Neutrophil (primary cell): ENCODE measurements around the gene MROH7.

Experiments
- H3K27ac ChIP-seq: fragments of 200-600 bp; sonication (generic); 2 replicates; pipeline ENCODE4 v1.5.1; 2016; ENCODE audit warnings: mild to moderate bottlenecking, moderate library complexity
- H3K27me3 ChIP-seq: fragments of 200-600 bp; sonication (generic); 2 replicates; pipeline ENCODE4 v1.6.0; 2016; ENCODE audit warnings: mild to moderate bottlenecking
- H3K36me3 ChIP-seq: fragments of 200-600 bp; sonication (generic); 2 replicates; pipeline ENCODE4 v1.5.1; 2017
- H3K4me1 ChIP-seq, 2 experiments: fragments of 200-600 bp in 1 of 2; sonication (generic) in 1 of 2; 1 replicate in 1 of 2; 2 replicates in 1 of 2; pipeline versions ENCODE4 v1.5.1 to v1.6.1; 2013 to 2016; ENCODE audit warnings: low read depth in 1 of 2, low read length in 1 of 2, mild to moderate bottlenecking in 1 of 2, moderate library complexity in 1 of 2; ENCODE audit not compliant: control insufficient read depth in 1 of 2, insufficient read depth in 1 of 2
- H3K4me3 ChIP-seq, 2 experiments: fragments of 200-600 bp in 1 of 2; sonication (generic) in 1 of 2; 1 replicate in 1 of 2; 2 replicates in 1 of 2; pipeline ENCODE4 v1.5.1; 2013 to 2016; ENCODE audit warnings: low read depth in 1 of 2, low read length in 1 of 2, mild to moderate bottlenecking in 1 of 2, moderate library complexity in 1 of 2
- H3K9me3 ChIP-seq: fragments of 200-600 bp; sonication (generic); 2 replicates; pipeline ENCODE4 v1.5.1; 2016
- CTCF ChIP-seq: fragments of 200-600 bp; sonication (generic); IDR thresholded peaks from 2 replicates; pipeline ENCODE4 v1.5.1; 2016; ENCODE audit warnings: antibody characterized with exemption

Gene MROH7

GRCh38 chr1:54597455-54598030 is 44.0 kb upstream of the MROH7 start:
- Histone ChIP-seq H3K36me3 (peaks cover 22% of the 10 kb centered on the region), H3K4me1 (no peaks in the 10 kb centered on the region), H3K9me3 (no peaks in the 10 kb centered on the region)

DNA sequence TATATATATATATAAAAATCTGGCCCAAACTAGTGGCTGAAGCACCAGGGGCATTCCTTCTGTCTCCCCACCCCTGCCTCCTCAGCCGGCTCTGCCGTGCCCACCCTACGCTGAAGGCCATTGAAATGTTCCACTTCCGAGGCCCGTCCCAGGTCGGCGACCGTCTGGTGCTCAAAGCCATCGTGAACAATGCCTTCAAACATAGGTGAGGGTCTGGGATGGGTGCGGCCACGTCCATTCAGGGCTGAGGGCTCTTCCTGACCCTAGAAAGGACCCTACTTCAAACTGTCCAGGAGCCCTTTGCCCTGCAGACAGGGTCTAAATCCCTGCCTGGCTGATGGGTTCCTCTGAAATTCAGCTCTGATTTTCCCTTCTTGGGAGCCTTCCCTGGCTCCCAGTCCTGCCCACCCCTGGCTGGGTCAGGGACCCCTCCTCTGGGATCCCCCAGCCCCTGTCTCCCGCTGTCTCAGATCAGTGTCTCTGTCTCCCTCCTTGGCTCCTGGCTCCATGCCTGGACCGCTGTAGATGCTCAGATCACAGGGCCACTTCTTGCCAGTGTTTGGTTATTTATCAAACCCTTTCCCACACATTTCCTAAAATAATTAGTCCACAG is 42.3 kb upstream of the MROH7 start:
- H3K27me3 ChIP-seq: no peaks in the 10 kb centered on the region

More at GRCh38 chr1:54597455-54598030, 44.0 kb upstream of the MROH7 start:
- Histone ChIP-seq H3K27me3 (no peaks in the 10 kb centered on the region), H3K27ac (no peak overlapping the region), H3K4me3 (no peak overlapping the region)
- no peak for TF ChIP-seq CTCF

DNA sequence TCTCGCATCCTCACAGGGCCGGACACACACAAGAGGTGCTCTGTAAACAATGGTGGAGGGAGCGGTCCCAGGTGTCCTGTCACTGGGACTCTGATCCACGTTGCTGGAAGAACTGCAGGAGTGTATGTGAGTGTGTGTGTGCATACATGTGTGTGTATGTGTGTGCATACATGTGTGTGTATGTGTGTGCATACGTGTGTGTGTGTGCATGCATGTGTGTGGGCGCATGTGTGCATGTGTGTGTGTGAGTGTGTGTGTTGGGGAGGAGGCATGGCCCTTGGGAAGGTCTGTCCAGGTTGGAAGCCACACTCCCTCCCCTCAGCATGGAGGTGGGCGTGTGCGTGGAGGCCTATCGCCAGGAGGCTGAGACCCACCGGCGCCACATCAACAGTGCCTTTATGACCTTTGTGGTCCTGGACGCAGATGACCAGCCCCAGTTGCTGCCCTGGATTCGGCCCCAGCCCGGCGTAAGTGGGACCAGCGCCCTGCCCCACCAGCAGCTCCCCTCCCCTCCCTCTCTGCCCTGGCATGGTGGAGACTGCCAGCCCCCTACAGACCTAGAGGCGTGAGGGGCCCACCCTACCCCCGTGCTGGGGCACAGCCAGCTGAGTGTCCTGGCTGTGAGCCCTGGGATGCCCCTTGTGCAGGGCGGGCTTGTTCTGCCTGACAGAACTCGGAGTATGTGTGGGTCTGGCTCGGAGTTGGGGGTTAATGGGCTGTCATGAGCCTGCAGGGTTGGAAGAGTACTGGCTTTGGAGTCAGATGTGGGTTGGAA is 40.5 kb upstream of the MROH7 start:
- Histone ChIP-seq H3K36me3 (peaks cover 16% of the 10 kb centered on the region), H3K4me1 (peaks cover 0 to 7% of the 10 kb centered on the region in 2 experiments), H3K9me3 (no peaks in the 10 kb centered on the region), H3K27me3 (no peaks in the 10 kb centered on the region), H3K4me3 (no peak overlapping the region), H3K27ac (no peak overlapping the region)
- TF ChIP-seq CTCF: no peak

More for the DNA sequence above, 42.3 kb upstream of the MROH7 start:
- Histone ChIP-seq H3K4me1 (no peaks in the 10 kb centered on the region), H3K4me3 (no peak overlapping the region), H3K27ac (no peak overlapping the region), H3K36me3 (peaks cover 16% of the 10 kb centered on the region), H3K9me3 (no peaks in the 10 kb centered on the region)
- TF ChIP-seq CTCF: no peak

DNA sequence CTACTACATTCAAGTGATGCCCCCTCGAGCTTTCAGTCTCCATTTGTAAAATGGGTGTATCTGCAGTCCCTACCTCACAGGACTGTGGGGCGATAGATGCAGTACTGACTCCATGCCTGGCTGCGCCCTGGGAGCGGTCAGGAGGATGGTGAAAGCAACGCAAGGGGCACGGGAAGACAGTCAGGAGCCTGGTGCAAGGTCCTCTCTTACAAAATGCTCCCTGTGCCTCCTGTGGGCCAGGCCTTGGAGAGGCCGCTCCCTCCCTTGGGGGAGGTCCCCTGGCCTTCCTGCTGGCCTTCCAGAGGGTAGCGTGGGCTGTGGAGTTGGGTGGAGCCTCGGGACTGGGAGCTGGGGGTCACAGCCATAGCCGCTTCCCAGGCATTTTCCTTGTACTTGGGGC is 39.9 kb upstream of the MROH7 start:
- Histone ChIP-seq H3K9me3 (no peaks in the 10 kb centered on the region), H3K27ac (no peak overlapping the region), H3K4me3 (no peak overlapping the region), H3K27me3 (no peaks in the 10 kb centered on the region), H3K4me1 (peaks cover 0 to 7% of the 10 kb centered on the region in 2 experiments), H3K36me3 (peaks cover 16% of the 10 kb centered on the region)
- TF ChIP-seq CTCF: no peak

- Histone ChIP-seq H3K27ac (no peak overlapping the region), H3K9me3 (no peaks in the 10 kb centered on the region), H3K27me3 (no peaks in the 10 kb centered on the region), H3K36me3 (peaks cover 12% of the 10 kb centered on the region), H3K4me3 (no peak overlapping the region), H3K4me1 (peaks cover 0 to 7% of the 10 kb centered on the region in 2 experiments)
- TF ChIP-seq CTCF: no peak
These were observed 39.0 kb upstream of the MROH7 start for GRCh38 chr1:54602554-54602953.
